Tongue (tissue), 2 donors: ENCODE data around the gene TRAF3IP1. TPM values are rescaled to one million over a fixed set of nuclear protein-coding genes. Genes with fewer than 3 reads are reported as not detected.
"Not testable (repeated sequence)": the region's sequence is repeated elsewhere in the genome, so short reads cannot be mapped to it uniquely, and the experiment has no call there.

ENCODE experiments used
- DNase-seq: peaks from one replicate; pipeline ENCODE4 v3.0.0-alpha.2; 2015
- total RNA-seq: library from RNA; depleted of rRNA; stranded (reverse); fragments of >200 nt; gene quantifications from one replicate; pipeline ENCODE4 v1.2.3, GENCODE V29; 2014

The TRAF3IP1 gene
- total RNA-seq, 1 donor from 2014 or later = 3.5 TPM

DNA sequence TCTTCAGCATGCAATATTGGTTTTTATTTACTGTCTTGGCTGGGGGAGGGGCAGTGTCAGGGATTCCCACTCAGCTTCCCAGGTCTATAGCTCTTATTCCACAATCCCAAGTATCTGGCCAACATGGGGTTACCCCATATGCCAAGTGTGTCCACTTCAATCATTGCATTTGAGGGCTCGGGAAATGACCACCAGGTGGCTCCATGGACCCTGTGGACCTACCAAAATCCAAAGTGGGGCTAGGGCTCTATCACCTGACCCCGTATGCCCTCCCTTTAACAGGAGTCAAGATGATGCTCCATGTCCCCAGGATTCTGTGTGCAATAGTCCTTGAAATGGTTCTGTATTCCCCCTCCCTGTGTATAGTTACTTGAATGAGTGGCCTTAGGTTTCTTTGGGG lies 12.1 kb upstream of the TRAF3IP1 start:
- no peak for DNase-seq

DNA sequence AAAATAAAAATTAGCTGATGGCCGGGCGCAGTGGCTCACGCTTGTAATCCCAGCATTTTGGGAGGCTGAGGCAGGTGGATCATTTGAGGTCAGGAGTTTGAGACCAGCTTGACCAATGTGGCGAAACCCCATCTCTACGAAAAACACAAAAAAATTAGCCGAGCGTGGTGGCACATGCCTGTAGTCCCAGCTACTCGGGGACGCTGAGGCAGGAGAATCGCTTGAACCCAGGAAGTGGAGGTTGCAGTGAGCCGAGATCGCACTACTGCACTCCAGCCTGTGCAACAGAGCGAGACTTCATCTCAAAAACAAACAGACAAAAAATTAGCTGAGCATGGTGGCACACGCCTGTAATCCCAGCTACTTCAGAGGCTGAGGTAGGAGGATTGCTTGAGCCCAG lies 9.6 kb upstream of the TRAF3IP1 start:
- not testable (repeated sequence) for DNase-seq

- no peak for DNase-seq
Observed at GRCh38 chr2:238313289-238313990, 6.9 kb upstream of the TRAF3IP1 start.

DNA sequence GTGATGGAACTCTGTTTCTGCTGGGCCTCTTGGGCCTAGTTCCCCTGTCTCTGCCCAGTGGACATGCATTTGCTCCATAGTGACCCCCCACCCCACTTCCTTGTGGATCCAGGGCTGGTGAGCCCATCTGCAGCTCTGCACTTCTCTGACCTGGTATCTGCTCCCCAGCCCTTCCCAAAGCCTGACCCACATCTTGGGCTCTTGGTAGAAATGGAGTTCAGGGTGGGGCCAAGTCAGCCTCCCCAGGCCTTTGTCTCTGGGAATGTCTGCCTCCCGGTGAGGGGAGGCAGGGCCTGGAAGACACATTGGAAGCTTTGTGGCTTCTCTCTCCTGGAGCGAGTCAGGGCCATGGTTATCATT lies 6.3 kb upstream of the TRAF3IP1 start:
- no peak for DNase-seq

- DNase-seq = no peak
Observed at GRCh38 chr2:238314576-238314975, 5.7 kb upstream of the TRAF3IP1 start.

GRCh38 chr2:238315031-238315595 lies 5.2 kb upstream of the TRAF3IP1 start:
- no peak for DNase-seq

DNA sequence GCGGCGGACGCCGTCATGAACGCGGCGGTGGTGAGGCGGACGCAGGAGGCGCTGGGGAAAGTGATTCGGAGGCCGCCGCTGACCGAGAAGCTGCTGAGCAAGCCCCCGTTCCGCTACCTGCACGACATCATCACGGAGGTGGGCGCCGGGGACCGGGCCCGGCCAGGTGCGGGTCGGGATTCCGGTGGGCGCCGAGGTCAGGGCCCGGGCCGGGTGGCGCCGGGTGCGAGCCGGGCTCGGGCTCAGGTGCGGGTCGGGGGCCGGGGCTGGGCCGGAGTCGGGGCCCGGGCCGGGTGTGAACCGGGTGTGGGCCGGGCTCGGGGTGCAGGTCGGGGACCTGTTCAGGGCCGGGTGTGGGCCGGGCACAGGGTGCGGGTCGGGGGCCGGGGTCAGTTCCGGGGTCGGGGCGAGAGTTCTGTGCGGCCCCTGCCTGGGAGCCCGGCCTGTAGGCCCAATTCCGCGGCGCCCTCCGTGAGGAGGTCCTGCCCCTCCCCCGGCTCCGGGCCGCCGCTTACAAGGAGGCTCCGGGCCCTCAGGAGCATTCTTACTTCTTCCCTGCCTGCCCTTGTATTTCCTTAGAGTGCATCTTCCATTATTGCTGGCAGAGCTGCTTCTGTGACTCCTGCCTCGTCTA lies 447 bp downstream of the TRAF3IP1 start:
- DNase-seq = no peak

GRCh38 chr2:238321467-238321866 lies 1.1 kb downstream of the TRAF3IP1 start:
- no peak for DNase-seq

- no peak for DNase-seq
Observed at GRCh38 chr2:238322001-238322411, 1.7 kb downstream of the TRAF3IP1 start.

GRCh38 chr2:238324248-238324647 lies 3.9 kb downstream of the TRAF3IP1 start:
- not testable (repeated sequence) for DNase-seq

DNA sequence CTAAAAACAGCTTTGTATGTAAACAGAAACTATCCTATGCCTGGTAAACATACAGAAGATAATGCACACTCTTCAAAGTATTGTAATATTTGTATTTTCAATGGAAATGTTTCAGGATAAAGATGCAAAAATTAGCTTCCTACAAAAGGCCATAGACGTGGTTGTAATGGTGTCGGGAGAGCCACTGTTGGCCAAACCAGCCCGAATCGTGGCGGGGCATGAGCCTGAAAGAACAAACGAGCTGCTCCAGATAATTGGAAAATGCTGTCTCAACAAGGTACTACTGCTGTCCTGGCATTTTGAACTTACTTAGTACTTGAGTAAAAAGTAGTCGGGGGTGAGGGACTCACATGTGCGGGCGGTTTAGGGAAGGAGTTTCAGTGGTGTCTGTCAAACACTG lies 5.4 kb downstream of the TRAF3IP1 start:
- no peak for DNase-seq

- DNase-seq = no peak
Observed at GRCh38 chr2:238326801-238327365, 6.6 kb downstream of the TRAF3IP1 start.

DNA sequence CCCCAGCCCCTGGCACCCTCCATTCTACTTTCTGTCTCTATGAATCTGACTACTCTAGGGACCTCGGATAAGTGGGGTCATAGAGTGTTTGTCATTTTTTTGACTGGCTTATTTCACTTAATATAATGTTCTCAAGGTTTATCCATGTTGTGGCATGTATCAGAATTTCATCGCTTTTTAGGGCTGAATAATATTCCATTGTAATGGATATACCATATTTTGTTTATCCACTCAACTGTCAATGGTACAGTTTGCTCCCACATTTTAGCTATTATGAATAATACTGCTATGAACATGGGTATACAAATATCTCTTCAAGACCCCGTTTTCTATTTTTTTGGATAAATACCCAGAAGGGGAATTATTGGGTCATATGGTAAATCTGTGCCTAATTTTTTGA lies 7.4 kb downstream of the TRAF3IP1 start:
- no peak for DNase-seq

DNA sequence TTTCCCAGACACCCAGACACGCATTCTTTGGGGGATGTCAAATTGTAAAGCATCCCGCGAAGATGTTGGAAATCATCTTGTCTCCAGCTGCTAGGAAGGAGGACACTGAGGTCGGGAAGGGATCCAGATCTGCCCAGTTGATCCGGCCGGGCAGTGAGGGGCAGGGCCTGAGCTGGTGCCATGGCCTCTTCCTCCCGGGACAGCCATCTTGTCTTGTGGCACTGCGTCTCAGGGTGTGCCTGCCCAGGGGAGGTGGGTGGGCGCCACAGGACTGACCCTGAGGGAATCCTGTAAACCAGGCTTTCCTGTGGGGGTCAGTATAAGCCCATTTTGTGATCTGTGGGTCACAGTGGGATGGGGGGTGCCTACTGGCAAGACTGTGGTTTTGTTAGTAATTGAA lies 10.1 kb downstream of the TRAF3IP1 start:
- DNase-seq = no peak

- no peak for DNase-seq
Observed at GRCh38 chr2:238331916-238332315, 11.6 kb downstream of the TRAF3IP1 start.

DNA sequence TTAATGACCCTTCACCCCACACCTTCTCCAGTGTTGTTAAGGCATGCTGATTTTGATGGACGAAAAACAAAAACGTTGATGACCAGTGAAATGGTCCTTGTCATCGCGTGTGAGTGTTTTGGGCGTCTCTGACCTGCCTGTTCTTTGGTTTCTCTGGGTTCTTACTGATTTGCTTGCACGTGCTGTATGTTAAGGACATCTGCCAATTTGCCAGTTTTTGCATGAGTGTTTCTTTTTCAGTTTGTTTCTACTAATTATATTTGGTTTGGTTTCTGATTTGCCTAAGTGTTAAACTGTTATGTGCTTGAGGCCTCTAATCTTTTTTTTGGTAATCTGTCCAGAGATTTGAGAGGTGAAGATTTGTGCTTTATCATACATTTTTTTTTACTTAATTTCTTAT lies 14.6 kb downstream of the TRAF3IP1 start:
- no peak for DNase-seq

- not testable (repeated sequence) for DNase-seq
Observed at GRCh38 chr2:238335591-238335990, 15.3 kb downstream of the TRAF3IP1 start.

GRCh38 chr2:238336151-238336550 lies 15.8 kb downstream of the TRAF3IP1 start:
- DNase-seq = peak; percentile 11

DNA sequence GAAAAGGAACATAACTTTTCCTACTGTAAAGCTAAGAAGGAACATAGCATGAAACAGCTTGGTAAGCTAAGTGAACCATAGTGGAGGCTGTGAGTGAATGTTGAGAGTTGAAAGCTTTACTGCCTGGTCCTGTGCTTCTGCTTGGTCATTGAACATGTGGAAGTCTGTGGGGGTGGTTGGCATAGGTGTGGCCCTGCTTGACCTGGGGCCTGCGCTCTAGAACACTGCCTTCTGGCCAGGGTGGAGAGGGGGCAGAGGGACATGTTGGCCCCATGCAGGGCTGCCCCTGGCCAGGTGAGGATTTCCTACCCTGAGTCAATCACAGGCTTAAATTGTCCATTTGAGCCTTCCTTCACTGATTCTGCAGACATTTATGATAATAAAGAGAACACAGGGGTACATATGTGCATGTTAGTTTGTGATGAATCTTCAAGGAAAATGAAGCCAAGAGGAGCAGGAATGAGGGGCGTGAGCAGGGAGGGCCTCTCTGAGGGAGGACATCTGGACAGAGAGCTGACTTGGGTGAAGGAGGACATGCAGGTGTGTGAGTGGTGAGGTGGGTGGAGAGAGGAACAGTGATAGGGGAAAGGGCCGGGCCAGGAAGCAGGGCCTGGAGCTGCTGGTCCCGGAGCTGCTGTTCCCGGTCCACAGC lies 16.6 kb downstream of the TRAF3IP1 start:
- no peak for DNase-seq

DNA sequence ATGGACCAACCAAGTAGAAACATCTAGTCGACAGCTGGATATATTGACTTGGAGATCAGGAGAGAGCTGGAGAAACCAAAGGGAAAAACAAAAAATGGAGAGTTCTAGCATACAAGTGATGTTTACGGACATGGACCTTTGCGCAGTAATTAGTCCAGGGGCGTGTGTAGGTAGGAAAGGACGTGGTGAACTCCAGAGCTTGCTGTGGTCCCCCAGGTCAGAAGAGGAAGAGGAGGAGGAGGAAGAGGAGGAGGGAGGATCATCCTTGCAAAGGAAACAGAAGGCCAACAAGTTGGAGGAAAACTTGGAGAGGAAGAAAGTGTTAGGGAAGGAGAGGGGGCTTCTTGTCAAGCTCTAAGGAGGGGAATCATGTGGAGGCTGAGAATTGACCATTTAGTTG lies 17.5 kb downstream of the TRAF3IP1 start:
- DNase-seq = no peak

- DNase-seq = no peak
Observed at GRCh38 chr2:238338710-238339394, 18.5 kb downstream of the TRAF3IP1 start.

GRCh38 chr2:238339395-238339780 lies 19.1 kb downstream of the TRAF3IP1 start:
- no peak for DNase-seq
